GM12878 (cell line): Measurements from ENCODE around the gene GRK1. TPM values are rescaled to one million over a fixed set of nuclear protein-coding genes. Genes with fewer than 3 reads are reported as not detected.

ENCODE experiments used
- ATAC-seq: fragments of 200-7000 bp; cut with Tn5 transposase; 3 replicates; pipeline ENCODE4 v1.9.1; 2020; ENCODE audit warnings: mild to moderate bottlenecking, moderate library complexity
- BruUV-seq: library from RNA; stranded (reverse); fragments of 400-500 nt; replicated peaks from 2 replicates; lab custom pipeline; 2021; lab: Mats Ljungman, UMichigan
- CTCF ChIA-PET: fragments of 300-600 bp; sonication (Branson Sonifier 250); formaldehyde crosslinking; extraction: SDS; loops from one replicate; lab custom pipeline; 2021; ENCODE audit warnings: inconsistent platforms; lab: Yijun Ruan, JAX
- POLR2A ChIA-PET: fragments of 350-600 bp; formaldehyde crosslinking; extraction: SDS; loops from one replicate; lab custom pipeline; 2021; ENCODE audit warnings: inconsistent platforms; lab: Charles Lee
- RAD21 ChIA-PET: fragments of 300-600 bp; sonication (Branson Sonifier 250); formaldehyde crosslinking; loops from one replicate; lab custom pipeline; 2023; ENCODE audit warnings: antibody characterized with exemption; ENCODE audit not compliant: unreplicated experiment; lab: Charles Lee
- SMC1A ChIA-PET: fragments of 300-600 bp; sonication (Branson Sonifier 250); formaldehyde crosslinking; loops from one replicate; lab custom pipeline; 2023; ENCODE audit not compliant: unreplicated experiment, uncharacterized antibody; lab: Charles Lee
- DNase-seq: peaks from one replicate; pipeline ENCODE4 v3.0.0-alpha.2; 2011; ENCODE audit warnings: low read depth, low spot score
- FAIRE-seq: peaks from 3 replicates; lab custom pipeline; 2011; peaks lifted over from hg19 to GRCh38; lab: Jason Lieb, UNC
- H2AFZ ChIP-seq: 2 replicates; pipeline ENCODE4 v1.6.0; 2011; ENCODE audit warnings: low read depth, low read length, control low read depth; ENCODE audit not compliant: control insufficient read depth
- H3K27ac ChIP-seq: 2 replicates; pipeline ENCODE4 v1.5.1; 2011; ENCODE audit warnings: control low read depth; ENCODE audit not compliant: control insufficient read depth, insufficient read depth
- H3K27me3 ChIP-seq, 2 experiments: replicated peaks in 1 of 2; 2 replicates each; pipeline versions ENCODE4 v1.6.0 to v1.6.1; 2011; ENCODE audit warnings: low read length in 1 of 2; ENCODE audit not compliant: control insufficient read depth in 2 of 2, insufficient read depth in 2 of 2
- H3K36me3 ChIP-seq, 2 experiments: 2 replicates each; pipeline ENCODE4 v1.5.1; 2011; ENCODE audit warnings: low read length in 1 of 2; ENCODE audit not compliant: control insufficient read depth in 2 of 2, insufficient read depth in 2 of 2
- H3K4me1 ChIP-seq: 2 replicates; pipeline ENCODE4 v1.6.1; 2011; ENCODE audit warnings: mild to moderate bottlenecking, low read length, moderate library complexity, mixed read lengths; ENCODE audit not compliant: control insufficient read depth, insufficient read depth
- H3K4me2 ChIP-seq: 2 replicates; pipeline ENCODE4 v1.6.0; 2011; ENCODE audit warnings: control low read depth; ENCODE audit not compliant: control insufficient read depth, insufficient read depth
- H3K4me3 ChIP-seq: fragments of 200-600 bp; sonication (generic); 2 replicates; pipeline ENCODE4 v1.5.1; 2016
- H3K79me2 ChIP-seq: 2 replicates; pipeline ENCODE4 v1.6.0; 2011; ENCODE audit warnings: low read length; ENCODE audit not compliant: control insufficient read depth, insufficient read depth
- H3K9ac ChIP-seq: 2 replicates; pipeline ENCODE4 v1.8.0; 2011; ENCODE audit warnings: low read length, control low read depth, mixed read lengths; ENCODE audit not compliant: control insufficient read depth, insufficient read depth
- H3K9me3 ChIP-seq: replicated peaks from 3 replicates; pipeline ENCODE4 v1.5.1; 2011; ENCODE audit warnings: mild to moderate bottlenecking, low read length; ENCODE audit not compliant: control insufficient read depth, insufficient read depth
- H4K20me1 ChIP-seq: 2 replicates; pipeline ENCODE4 v1.6.0; 2011; ENCODE audit not compliant: control insufficient read depth, insufficient read depth
- IKZF2 ChIP-seq, 2 experiments: fragments of 450-650 bp; IDR thresholded peaks; 2 replicates each; pipeline ENCODE4 v1.6.1; 2017; ENCODE audit warnings: mild to moderate bottlenecking in 2 of 2, moderate library complexity in 2 of 2
- LARP7 ChIP-seq: fragments of 450-650 bp; IDR thresholded peaks from 2 replicates; pipeline ENCODE4 v1.6.1; 2017; ENCODE audit warnings: mild to moderate bottlenecking
- PAX8 ChIP-seq: fragments of 450-650 bp; IDR thresholded peaks from 2 replicates; pipeline ENCODE4 v1.6.1; 2017; ENCODE audit warnings: mild to moderate bottlenecking, moderate library complexity
- RB1 ChIP-seq: fragments of 450-650 bp; formaldehyde crosslinking; IDR thresholded peaks from 2 replicates; pipeline ENCODE4 v1.6.1; 2017; ENCODE audit warnings: mild to moderate bottlenecking, borderline replicate concordance
- SREBF2 ChIP-seq: IDR thresholded peaks from 2 replicates; pipeline ENCODE4 v1.6.1; 2012; ENCODE audit warnings: mild to moderate bottlenecking, low read length
- ZNF207 ChIP-seq: fragments of 450-650 bp; IDR thresholded peaks from 2 replicates; pipeline ENCODE4 v1.6.1; 2014; ENCODE audit warnings: antibody characterized with exemption, mild to moderate bottlenecking, borderline replicate concordance
- ZNF217 ChIP-seq: fragments of 450-650 bp; IDR thresholded peaks from 2 replicates; pipeline ENCODE4 v1.6.1; 2017; ENCODE audit warnings: antibody characterized with exemption, mild to moderate bottlenecking
- ZNF274 ChIP-seq: IDR thresholded peaks from one replicate; pipeline ENCODE4 v1.8.0; 2011; ENCODE audit not compliant: insufficient read length, insufficient read depth
- WGBS: methylation state at CpG from one replicate; pipeline ENCODE4 v1.1.6; 2016; ENCODE audit warnings: low lambda C conversion rate; ENCODE audit not compliant: insufficient replicate concordance, insufficient coverage; ENCODE audit errors: missing lambda C conversion rate; 5-methylcytosine and 5-hydroxymethylcytosine counted together
- in situ Hi-C: fragments of 300-500 bp; cut with MboI; formaldehyde crosslinking; loops from 9 replicates; pipeline ENCODE4 v1.14.3; 2018; ENCODE audit warnings: mixed read lengths
- intact Hi-C: fragments of 100-400 bp; cut with micrococcal nuclease; formaldehyde crosslinking; loops from one replicate; pipeline ENCODE4 v1.14.2; 2022; ENCODE audit not compliant: unreplicated experiment
- polyA plus RNA-seq, 11 experiments: library from polyadenylated mRNA; depleted of rRNA in 4 of 11; unstranded in 6 of 11; stranded (reverse) in 5 of 11; fragments of >200 nt; fragmentation: Nextera tagmentation in 4 of 11; fragmentation: Illumina TruSeq in 1 of 11; extraction: Ambion mirVana in 4 of 11; extraction: Trizol in 1 of 11; gene quantifications; 1 replicate in 1 of 11; 2 replicates in 10 of 11; pipeline versions ENCODE4 v1.2.1 to v1.2.3, GENCODE V29; 2011 to 2016; ENCODE audit warnings: inconsistent platforms in 2 of 11, missing spikeins in 2 of 11, low read depth in 1 of 11
- total RNA-seq, 4 experiments: library from RNA; depleted of rRNA in 3 of 4; stranded (reverse); fragments of >200 nt in 3 of 4; fragmentation: Illumina TruSeq in 1 of 4; extraction: Trizol in 1 of 4; gene quantifications; 2 replicates each; pipeline versions ENCODE4 v1.2.1 to v1.2.3, GENCODE V29; 2013 to 2021
- TF ChIP-seq, protein P1 (sequence below): IDR thresholded peaks from 2 replicates; pipeline ENCODE4 v1.6.1; 2012; ENCODE audit warnings: improper control_type of control experiment, low read depth, low read length; ENCODE audit not compliant: insufficient replicate concordance

Gene GRK1
- total and polyA plus RNA-seq, 10 of the 15 experiments (the other 5 are each of a cell fraction or from before 2014, with no cell fraction given), result under 0.01 to 0.04 TPM; not detected in 8

GRCh38 chr13:113618455-113618854 is 48.6 kb upstream of the GRK1 start:
- Histone ChIP-seq H3K9ac (no peak overlapping the region), H3K27ac (no peak overlapping the region), H3K36me3 (peaks cover 15 to 16% of the 10 kb centered on the region in 2 experiments; a peak in 3 of 4 replicates), H3K4me2 (no peak overlapping the region), H2AFZ (no peak overlapping the region), H3K27me3 (no peaks in the 10 kb centered on the region), H3K4me3 (no peak overlapping the region), H3K4me1 (no peaks in the 10 kb centered on the region), H3K9me3 (no peaks in the 10 kb centered on the region), H3K79me2 (peaks cover 16% of the 10 kb centered on the region), H4K20me1 (no peaks in the 10 kb centered on the region)
- 100% methylated on average over 7 of the region's 7 CpGs for WGBS
- FAIRE-seq (no peak), DNase-seq (no peak), ATAC-seq (no peak)
- intact Hi-C loops, result no loop called here
- ChIA-PET RAD21 (no interaction called here), POLR2A (no interaction called here), SMC1A (no interaction called here), CTCF (no interaction called here)
- in situ Hi-C loops, result no loop called here
- no TSS peak for BruUV-seq
- TF ChIP-seq SREBF2 (no peak), ZNF207 (no peak), ZNF217 (no peak), RB1 (no peak), LARP7 (no peak), PAX8 (no peak), ZNF274 (no peak), IKZF2 (IDR thresholded peaks at IDR 0.05) (no peak)
- TF ChIP-seq, protein P1, sequence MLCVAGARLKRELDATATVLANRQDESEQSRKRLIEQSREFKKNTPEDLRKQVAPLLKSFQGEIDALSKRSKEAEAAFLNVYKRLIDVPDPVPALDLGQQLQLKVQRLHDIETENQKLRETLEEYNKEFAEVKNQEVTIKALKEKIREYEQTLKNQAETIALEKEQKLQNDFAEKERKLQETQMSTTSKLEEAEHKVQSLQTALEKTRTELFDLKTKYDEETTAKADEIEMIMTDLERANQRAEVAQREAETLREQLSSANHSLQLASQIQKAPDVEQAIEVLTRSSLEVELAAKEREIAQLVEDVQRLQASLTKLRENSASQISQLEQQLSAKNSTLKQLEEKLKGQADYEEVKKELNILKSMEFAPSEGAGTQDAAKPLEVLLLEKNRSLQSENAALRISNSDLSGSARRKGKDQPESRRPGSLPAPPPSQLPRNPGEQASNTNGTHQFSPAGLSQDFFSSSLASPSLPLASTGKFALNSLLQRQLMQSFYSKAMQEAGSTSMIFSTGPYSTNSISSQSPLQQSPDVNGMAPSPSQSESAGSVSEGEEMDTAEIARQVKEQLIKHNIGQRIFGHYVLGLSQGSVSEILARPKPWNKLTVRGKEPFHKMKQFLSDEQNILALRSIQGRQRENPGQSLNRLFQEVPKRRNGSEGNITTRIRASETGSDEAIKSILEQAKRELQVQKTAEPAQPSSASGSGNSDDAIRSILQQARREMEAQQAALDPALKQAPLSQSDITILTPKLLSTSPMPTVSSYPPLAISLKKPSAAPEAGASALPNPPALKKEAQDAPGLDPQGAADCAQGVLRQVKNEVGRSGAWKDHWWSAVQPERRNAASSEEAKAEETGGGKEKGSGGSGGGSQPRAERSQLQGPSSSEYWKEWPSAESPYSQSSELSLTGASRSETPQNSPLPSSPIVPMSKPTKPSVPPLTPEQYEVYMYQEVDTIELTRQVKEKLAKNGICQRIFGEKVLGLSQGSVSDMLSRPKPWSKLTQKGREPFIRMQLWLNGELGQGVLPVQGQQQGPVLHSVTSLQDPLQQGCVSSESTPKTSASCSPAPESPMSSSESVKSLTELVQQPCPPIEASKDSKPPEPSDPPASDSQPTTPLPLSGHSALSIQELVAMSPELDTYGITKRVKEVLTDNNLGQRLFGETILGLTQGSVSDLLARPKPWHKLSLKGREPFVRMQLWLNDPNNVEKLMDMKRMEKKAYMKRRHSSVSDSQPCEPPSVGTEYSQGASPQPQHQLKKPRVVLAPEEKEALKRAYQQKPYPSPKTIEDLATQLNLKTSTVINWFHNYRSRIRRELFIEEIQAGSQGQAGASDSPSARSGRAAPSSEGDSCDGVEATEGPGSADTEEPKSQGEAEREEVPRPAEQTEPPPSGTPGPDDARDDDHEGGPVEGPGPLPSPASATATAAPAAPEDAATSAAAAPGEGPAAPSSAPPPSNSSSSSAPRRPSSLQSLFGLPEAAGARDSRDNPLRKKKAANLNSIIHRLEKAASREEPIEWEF, result no peak
